GM13977 (cell line): ENCODE measurements around the gene MUC5AC.

Experiments
- DNase-seq: peaks from one replicate; pipeline ENCODE4 v3.0.0; 2012; ENCODE audit warnings: low spot score
- CTCF ChIP-seq: IDR thresholded peaks from 2 replicates; pipeline ENCODE4 v1.5.1; 2012; ENCODE audit warnings: mild to moderate bottlenecking, control low read depth; ENCODE audit not compliant: insufficient read depth; ENCODE audit errors: extremely low read depth, missing control alignments
- in situ Hi-C: fragments of 300-500 bp; cut with MboI; formaldehyde crosslinking; loops from one replicate; pipeline ENCODE4 v1.12.0; 2022; ENCODE audit warnings: low sequenced_read_pairs, low pct_unique_long_range_greater_than_20kb, mixed read lengths, inconsistent platforms; ENCODE audit not compliant: unreplicated experiment

Gene MUC5AC

DNA sequence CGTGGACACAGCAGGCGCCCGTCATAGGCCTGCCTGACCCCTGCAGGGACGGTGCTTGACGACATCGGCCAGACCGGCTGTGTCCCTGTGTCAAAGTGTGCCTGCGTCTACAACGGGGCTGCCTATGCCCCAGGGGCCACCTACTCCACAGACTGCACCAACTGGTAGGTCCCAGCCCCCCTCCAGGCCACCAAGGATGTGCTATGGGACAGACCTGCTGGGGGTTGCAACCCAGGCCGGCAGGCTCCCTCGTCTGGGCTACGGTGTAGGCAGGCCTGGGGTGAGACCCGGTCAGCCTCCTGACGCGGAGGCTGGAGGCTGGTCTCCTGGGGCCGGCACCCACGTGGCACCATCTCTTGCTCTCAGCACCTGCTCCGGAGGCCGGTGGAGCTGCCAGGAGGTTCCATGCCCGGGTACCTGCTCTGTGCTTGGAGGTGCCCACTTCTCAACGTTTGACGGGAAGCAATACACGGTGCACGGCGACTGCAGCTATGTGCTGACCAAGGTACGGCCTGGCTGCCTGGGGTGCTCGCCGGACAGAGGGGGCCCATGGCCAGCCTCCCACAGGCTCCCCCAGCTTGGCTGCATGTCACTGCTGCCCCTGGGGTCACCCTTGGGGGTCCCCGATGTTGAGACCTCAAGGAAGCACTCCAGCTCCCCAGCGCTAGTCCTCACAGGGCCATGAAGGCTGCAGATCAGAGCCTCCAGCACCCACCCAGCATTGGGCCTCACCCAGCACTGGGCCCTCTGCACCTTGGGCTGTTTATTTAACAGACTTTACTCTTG lies 7.7 kb downstream of the MUC5AC start:
- no peak for TF ChIP-seq CTCF
- DNase-seq = peak; percentile 18
- in situ Hi-C loops = no loop called here

- in situ Hi-C loops = no loop called here
- no peak for TF ChIP-seq CTCF
- DNase-seq = no peak
Observed at GRCh38 chr11:1167256-1167655, 9.5 kb downstream of the MUC5AC start.

GRCh38 chr11:1167751-1168231 lies 10.0 kb downstream of the MUC5AC start:
- no peak for TF ChIP-seq CTCF

GRCh38 chr11:1168256-1168655 lies 10.5 kb downstream of the MUC5AC start:
- in situ Hi-C loops = no loop called here
- DNase-seq = no peak
- no peak for TF ChIP-seq CTCF

More at GRCh38 chr11:1167751-1168231, 10.0 kb downstream of the MUC5AC start:
- in situ Hi-C loops = no loop called here
- no peak for DNase-seq

DNA sequence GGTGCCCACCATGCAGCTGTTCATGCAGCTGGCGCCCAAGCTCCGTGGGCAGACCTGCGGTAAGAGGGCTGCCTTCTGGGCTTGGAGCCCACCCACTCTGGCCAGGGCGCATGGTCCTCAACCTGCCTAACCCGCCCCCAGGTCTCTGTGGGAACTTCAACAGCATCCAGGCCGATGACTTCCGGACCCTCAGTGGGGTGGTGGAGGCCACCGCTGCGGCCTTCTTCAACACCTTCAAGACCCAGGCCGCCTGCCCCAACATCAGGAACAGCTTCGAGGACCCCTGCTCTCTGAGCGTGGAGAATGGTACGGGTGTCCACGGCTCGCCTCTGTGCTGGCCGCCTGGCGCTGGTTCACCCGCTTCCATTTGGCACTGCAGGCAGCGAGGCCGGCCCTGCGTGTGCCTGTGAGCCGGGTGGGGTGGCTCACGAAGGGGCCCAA lies 11.0 kb downstream of the MUC5AC start:
- TF ChIP-seq CTCF = no peak
- DNase-seq = no peak
- in situ Hi-C loops = no loop called here

DNA sequence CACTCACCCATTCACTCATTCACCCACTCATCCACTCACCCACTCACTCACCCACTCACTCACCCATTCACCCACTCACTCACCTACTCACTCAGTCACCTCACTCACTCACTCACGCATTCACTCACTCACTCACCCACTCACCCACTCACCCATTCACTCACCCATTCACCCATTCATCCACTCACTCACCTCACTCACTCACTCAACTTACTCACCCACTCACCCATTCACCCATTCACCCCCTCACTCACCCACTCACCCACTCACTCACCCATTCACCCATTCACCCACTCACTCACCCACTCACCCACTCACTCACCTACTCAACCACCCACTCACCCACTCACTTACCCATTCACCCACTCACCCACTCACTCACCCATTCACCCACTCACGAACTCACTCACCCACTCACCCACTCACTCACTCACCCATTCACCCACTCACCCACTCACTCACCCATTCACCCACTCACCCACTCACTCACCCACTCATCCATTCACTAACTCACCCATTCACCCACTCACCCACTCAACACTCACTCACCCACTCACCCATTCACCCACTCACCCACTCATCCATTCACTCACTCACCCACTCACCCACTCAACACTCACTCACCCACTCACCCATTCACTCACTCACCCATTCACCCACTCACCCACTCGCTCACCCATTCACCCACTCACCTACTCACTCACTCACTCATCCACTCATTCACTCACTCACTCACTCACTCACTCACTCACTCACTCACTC lies 13.7 kb downstream of the MUC5AC start:
- in situ Hi-C loops = no loop called here
- DNase-seq = no peak
- no peak for TF ChIP-seq CTCF
